SJSA1 (cell line): ENCODE measurements around the gene PAOX. TPM values are rescaled to one million over a fixed set of nuclear protein-coding genes. Genes with fewer than 3 reads are reported as not detected.
A peak's percentile ranks its signal among the peaks of the same experiment; 100 is the strongest.

Experiments used
- DNase-seq, 2 experiments: peaks; one replicate each; pipeline ENCODE4 v3.0.0-alpha.2; 2015 to 2020; ENCODE audit warnings: low spot score in 2 of 2, low read depth in 1 of 2
- H3K27ac ChIP-seq: fragments of 250-450 bp; sonication (Bioruptor Pico); 2 replicates; pipeline ENCODE4 v1.5.1; 2020; ENCODE audit warnings: mild to moderate bottlenecking, moderate library complexity
- H3K27me3 ChIP-seq: fragments of 250-450 bp; sonication (Bioruptor Pico); replicated peaks from 2 replicates; pipeline ENCODE4 v1.5.1; 2020; ENCODE audit warnings: mild to moderate bottlenecking, moderate library complexity
- H3K36me3 ChIP-seq: fragments of 250-450 bp; sonication (Bioruptor Pico); 2 replicates; pipeline ENCODE4 v1.5.1; 2020; ENCODE audit warnings: mild to moderate bottlenecking
- H3K4me1 ChIP-seq: fragments of 250-450 bp; sonication (Bioruptor Pico); replicated peaks from 2 replicates; pipeline ENCODE4 v1.6.1; 2021; ENCODE audit warnings: mild to moderate bottlenecking
- H3K4me3 ChIP-seq: fragments of 250-450 bp; sonication (Bioruptor Pico); 2 replicates; pipeline ENCODE4 v1.5.1; 2020; ENCODE audit warnings: mild to moderate bottlenecking
- H3K9me3 ChIP-seq: fragments of 250-450 bp; sonication (Bioruptor Pico); replicated peaks from 2 replicates; pipeline ENCODE4 v1.5.1; 2020; ENCODE audit warnings: mild to moderate bottlenecking
- total RNA-seq: library from RNA; depleted of rRNA; stranded (reverse); fragments of >200 nt; shearing (Covaris generic); gene quantifications from 2 replicates; pipeline ENCODE4 v1.2.3, GENCODE V29; 2014; rRNA removed

The PAOX gene
- total RNA-seq = 8.7 and 9.9 TPM in 2 replicates

DNA sequence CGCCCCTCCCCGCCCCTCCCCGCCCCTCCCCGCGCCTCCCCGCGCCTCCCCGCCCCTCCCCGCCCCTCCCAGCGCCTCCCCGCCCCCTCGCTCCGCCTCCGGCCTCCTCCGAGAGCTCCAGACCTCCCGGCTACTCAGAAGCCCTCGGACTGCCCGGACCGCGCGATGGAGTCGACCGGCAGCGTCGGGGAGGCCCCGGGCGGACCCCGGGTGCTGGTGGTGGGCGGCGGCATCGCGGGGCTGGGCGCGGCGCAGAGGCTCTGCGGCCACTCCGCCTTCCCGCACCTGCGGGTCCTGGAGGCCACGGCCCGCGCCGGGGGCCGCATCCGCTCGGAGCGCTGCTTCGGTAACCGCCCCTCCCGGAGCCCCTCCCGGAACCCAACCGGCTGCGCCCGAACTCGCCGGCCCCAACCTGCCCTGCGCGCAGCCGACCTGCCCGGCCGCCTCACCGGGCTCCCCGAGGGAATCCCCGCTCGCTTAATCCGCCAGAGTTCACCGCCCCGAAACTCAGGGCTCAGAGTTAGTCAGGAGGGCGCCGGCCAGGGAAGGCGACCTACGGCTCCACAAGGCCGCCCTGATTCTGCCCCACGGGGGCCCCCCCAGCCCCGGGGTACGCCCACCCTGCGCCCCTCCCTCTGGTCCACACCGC is at the start of gene PAOX:
TSS of gene PAOX (plus strand) at position 111 of the 649 bp plus-strand sequence. CDS start at position 166, 55 bp downstream.
- Histone ChIP-seq H3K27me3 (no peaks in the 10 kb centered on the region), H3K36me3 (peaks cover 5% of the 10 kb centered on the region; the same call in 1 of the 2 replicates), H3K9me3 (0 out of 2 replicates have a peak, but pooled peaks cover 5% of the 10 kb centered on the region), H3K4me3 (peak within 1 kb of the TSS; percentile 69), H3K4me1 (peaks cover 25% of the 10 kb centered on the region), H3K27ac (no peak within 1 kb of the TSS)
- peak; percentile 51 to 72 for DNase-seq

DNA sequence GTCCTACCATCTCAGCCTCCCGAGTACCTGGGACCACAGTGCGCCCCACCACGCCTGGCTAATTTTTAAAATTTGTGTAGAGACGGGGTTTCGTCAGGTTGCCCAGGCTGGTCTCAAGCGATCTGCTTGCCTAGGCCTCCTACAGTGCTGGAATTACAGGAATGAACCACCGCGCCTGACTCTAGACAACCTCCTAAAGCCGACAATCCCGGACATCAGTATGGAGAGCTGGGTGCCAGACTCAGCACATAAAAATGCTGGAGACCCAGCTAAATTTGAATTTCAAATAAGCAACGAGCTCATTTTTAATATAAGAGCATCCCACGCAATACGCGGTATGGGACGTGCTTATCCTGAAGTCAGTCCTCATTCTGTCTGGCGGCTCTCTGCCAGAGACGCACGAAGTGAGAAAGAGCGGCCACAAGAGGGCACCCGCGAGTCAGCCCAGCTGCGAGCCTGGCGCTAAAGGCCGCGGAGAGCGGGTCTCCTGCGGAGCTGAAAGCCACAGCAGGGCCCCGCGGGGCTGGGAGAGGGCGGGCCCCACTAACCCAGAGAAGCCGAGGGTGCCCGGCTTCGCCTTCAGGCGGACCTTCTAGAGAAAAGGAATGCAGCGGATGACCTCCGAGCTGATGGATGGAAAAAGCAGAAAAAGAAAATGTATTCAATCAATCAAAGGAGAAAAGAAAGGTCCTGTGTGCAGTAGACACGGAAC is 49.4 kb upstream of the PAOX start:
- DNase-seq = peak; percentile 77 to 82
- H3K4me1 ChIP-seq = peaks cover 4% of the 10 kb centered on the region; the same call in 1 of the 2 replicates
- H3K27me3 ChIP-seq = peaks cover 67% of the 10 kb centered on the region
- H3K9me3 ChIP-seq = no peaks in the 10 kb centered on the region
- H3K27ac ChIP-seq = no peak overlapping the region
- no peaks in the 10 kb centered on the region for H3K36me3 ChIP-seq
- no peak overlapping the region for H3K4me3 ChIP-seq

DNA sequence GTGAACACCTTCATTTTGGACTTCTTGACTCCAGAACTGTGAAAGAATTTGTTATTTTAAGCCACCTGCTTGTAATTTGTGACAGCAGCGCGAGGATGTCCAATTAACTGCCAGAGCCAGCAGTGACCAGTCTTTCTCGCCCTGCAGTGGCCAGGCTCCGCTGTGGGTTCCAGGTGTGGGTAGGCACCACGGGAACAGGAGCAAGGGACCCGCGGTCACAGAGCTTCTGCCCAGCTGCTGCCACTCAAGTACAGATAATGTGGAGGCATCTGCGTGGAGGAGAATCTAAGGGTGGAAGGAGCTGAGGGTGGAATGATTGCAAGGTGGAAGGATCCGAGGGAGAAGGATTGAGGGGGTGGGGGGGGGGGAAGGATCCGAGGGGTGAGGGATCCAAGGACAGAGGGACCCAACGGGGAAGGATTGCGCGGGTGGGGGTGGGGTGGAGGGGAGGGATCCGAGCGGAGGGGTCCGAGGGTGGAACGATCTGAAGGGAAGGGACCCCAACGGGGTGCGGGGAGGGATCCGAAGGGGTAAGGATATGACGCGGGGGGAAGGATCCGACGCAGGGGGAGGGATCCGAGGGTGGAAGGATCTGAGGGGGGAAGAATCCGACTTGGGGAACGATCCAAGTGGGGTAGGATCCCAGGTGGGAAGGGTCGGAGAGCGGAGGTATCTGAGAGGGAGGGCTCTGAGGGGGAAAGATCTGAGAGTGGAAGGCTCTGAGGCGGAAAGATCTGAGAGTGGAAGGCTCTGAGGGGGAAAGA is 45.9 kb upstream of the PAOX start:
- no peak for DNase-seq
- Histone ChIP-seq H3K27me3 (peaks cover 67% of the 10 kb centered on the region), H3K27ac (no peak overlapping the region), H3K4me1 (peaks cover 14% of the 10 kb centered on the region), H3K36me3 (no peaks in the 10 kb centered on the region), H3K9me3 (no peaks in the 10 kb centered on the region), H3K4me3 (no peak overlapping the region)

DNA sequence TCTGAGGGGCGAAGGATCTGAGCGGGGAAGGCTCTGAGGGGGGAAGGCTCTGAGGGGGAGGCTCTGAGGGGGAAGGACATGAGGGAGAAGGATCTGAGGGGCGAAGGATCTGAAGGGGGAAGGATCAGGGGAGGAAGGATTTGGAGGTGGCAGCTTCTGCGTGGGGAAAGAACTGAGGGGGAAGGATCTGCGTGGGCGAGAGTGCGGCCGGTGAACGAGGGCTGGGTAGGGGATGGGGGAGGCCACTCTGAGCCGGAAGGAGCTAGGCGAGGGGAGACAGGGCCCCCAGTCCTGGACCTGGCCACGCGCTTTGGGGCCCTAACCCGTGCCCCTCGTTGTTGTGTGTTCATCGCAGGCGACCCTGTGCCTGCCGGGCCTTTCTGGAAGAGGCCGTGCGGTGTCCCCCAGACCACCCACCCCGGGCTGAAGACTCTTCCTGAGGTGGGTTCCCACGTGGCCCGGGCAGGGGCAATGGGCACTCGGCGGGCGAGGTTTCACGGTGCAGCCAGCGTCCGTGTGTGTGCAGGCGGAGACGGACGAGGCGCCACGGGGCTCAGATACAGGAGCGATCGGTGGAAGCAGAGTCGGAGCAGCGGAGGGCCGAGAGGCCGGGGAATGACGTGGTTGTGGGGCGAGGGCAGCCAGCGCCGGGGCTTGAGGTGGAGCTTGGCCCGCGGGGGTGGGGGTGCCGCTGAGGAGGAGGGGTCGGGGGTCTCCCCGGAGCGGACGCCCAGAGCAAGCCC is 44.4 kb upstream of the PAOX start:
- H3K36me3 ChIP-seq = no peaks in the 10 kb centered on the region
- H3K27ac ChIP-seq = no peak overlapping the region
- no peak for DNase-seq
- H3K4me3 ChIP-seq = peak overlapping the region; percentile 10; the same call in 1 of the 2 replicates
- H3K27me3 ChIP-seq = peaks cover 57% of the 10 kb centered on the region
- H3K4me1 ChIP-seq = peaks cover 14% of the 10 kb centered on the region
- H3K9me3 ChIP-seq = 0 out of 2 replicates have a peak, but pooled peaks cover 3% of the 10 kb centered on the region

DNA sequence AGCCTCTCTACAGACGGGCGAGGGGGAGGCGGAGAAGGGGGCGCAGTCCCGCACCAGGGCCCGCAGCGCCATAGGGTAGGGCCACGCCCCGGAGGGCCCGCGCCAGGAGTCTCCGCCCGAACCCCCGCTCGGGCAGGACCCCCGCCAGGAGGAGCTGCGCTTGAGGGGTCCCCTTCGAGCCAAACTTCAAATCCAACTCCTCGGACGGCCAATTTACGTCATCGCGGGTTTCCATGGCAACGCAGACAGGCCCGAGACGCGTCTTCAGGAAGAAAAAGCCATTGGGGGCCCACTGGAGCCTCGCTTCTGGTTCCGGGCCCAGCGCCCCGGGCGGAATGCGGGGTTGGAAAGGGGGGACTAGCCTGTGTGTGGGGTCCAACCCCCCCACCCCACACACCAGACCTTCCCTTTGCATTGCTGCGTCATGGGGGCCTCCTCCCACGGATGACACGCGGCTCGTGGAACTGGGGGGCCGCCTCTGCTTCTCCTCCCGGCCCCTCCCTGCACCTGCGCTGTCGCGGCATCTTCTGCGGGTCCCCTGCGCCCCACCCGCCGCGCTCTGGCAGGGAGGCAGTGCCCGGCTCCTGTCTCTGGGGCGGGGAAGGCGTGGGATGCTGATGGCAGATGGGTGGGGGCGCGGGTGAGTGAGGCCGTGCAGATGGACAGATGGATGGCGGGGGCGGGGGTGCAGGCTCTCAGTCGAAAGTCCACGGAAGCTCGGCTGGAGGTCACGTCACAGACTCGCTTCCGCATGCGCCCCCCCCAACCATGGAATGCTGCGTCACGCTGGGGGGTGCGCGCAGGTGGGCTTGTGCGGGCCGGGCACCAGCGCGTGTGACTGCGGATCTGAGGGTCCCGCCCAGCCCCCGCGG is 43.6 kb upstream of the PAOX start:
- no peak for DNase-seq
- 0 out of 2 replicates have a peak, but pooled peaks cover 3% of the 10 kb centered on the region for H3K9me3 ChIP-seq

GRCh38 chr10:133336118-133336576 is 42.9 kb upstream of the PAOX start:
- H3K27ac ChIP-seq = no peak overlapping the region
- no peak overlapping the region for H3K4me3 ChIP-seq
- H3K4me1 ChIP-seq = peaks cover 15% of the 10 kb centered on the region
- H3K9me3 ChIP-seq = peaks cover 6% of the 10 kb centered on the region; the same call in 1 of the 2 replicates
- no peak for DNase-seq
- H3K27me3 ChIP-seq = peaks cover 65% of the 10 kb centered on the region
- H3K36me3 ChIP-seq = no peaks in the 10 kb centered on the region

More for the DNA sequence above, 43.6 kb upstream of the PAOX start:
- Histone ChIP-seq H3K4me3 (peak overlapping the region; percentile 10; the same call in 1 of the 2 replicates), H3K27me3 (peaks cover 63% of the 10 kb centered on the region), H3K36me3 (no peaks in the 10 kb centered on the region), H3K27ac (no peak overlapping the region), H3K4me1 (peaks cover 15% of the 10 kb centered on the region)

- peaks cover 6% of the 10 kb centered on the region; the same call in 1 of the 2 replicates for H3K9me3 ChIP-seq
- H3K4me1 ChIP-seq = peaks cover 15% of the 10 kb centered on the region
- DNase-seq = no peak
- peaks cover 65% of the 10 kb centered on the region for H3K27me3 ChIP-seq
- H3K27ac ChIP-seq = no peak within 1 kb of the TSS
- no peak within 1 kb of the TSS for H3K4me3 ChIP-seq
- H3K36me3 ChIP-seq = no peaks in the 10 kb centered on the region
Observed at GRCh38 chr10:133336577-133337369, 42.3 kb upstream of the PAOX start, which contains the start of gene CALY. Gene CALY, minus strand, starts transcription at chr10:133336896. Its CDS starts 7,907 bp downstream, at chr10:133328989.

DNA sequence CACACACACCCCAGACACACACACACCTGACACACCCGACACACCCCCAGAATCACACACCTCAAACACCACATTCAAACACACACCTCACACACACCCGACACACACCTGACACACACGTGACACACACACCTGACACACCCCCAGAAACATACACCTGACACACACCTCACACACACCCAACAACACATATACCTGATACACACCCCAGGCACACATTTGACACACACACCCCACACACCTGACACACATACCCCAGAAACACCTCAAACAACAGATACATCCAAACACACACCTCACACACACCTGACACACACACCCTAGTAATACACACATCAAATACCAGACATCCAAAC is 41.7 kb upstream of the PAOX start:
- Histone ChIP-seq H3K4me1 (peaks cover 15% of the 10 kb centered on the region), H3K36me3 (no peaks in the 10 kb centered on the region), H3K27ac (no peak overlapping the region), H3K27me3 (peaks cover 65% of the 10 kb centered on the region), H3K4me3 (no peak overlapping the region), H3K9me3 (peaks cover 6% of the 10 kb centered on the region; the same call in 1 of the 2 replicates)
- no peak for DNase-seq

- Histone ChIP-seq H3K9me3 (peaks cover 6% of the 10 kb centered on the region; the same call in 1 of the 2 replicates), H3K27me3 (peaks cover 67% of the 10 kb centered on the region), H3K36me3 (no peaks in the 10 kb centered on the region), H3K4me3 (no peak overlapping the region), H3K4me1 (peaks cover 15% of the 10 kb centered on the region), H3K27ac (no peak overlapping the region)
- DNase-seq = no peak
Observed at GRCh38 chr10:133338080-133339071, 40.7 kb upstream of the PAOX start.

DNA sequence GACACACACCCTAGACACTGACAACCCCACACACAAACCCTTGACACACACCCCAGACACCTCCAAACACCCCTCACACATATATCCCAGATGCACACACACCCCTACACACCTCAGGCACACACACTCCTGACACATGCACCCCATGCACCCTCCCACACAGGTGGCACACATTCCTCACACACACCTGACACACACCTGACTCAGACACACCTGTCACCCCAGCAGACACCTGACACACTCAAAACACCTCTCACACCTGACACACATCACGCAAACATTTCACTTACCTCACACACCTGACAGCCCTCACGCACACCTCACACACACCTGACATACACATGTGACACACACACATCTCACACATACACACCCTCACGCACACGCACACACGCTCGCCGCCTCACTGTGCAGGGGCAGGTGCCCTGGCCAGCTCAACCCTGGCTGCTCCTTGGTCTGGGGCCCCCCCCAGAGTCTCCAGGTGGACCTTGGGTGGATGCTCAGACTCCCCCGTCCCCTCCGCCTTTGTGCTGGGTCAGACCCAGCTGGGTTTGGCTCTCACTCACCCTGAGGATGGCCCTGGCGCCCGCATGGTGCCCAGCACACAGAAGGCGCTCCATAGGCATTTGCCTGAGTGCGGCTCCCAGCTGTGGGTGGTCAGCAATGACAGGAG is 39.2 kb upstream of the PAOX start:
- H3K4me1 ChIP-seq = peaks cover 13% of the 10 kb centered on the region
- no peak overlapping the region for H3K27ac ChIP-seq
- DNase-seq = no peak
- peaks cover 63% of the 10 kb centered on the region for H3K27me3 ChIP-seq
- no peak overlapping the region for H3K4me3 ChIP-seq
- peaks cover 6% of the 10 kb centered on the region; the same call in 1 of the 2 replicates for H3K9me3 ChIP-seq
- no peaks in the 10 kb centered on the region for H3K36me3 ChIP-seq
